Natural killer cell (primary cell): Measurements from ENCODE around the gene UBAC2. TPM values are rescaled to one million over a fixed set of nuclear protein-coding genes. Genes with fewer than 3 reads are reported as not detected.
"Not testable (repeated sequence)": the region's sequence is repeated elsewhere in the genome, so short reads cannot be mapped to it uniquely, and the experiment has no call there.

Experiments used
- ATAC-seq, 3 donors: fragments of 150-1000 bp in 2 of 3; fragments of 200-7000 bp in 1 of 3; cut with Tn5 transposase; 1 replicate in 1 of 3; 2 replicates in 2 of 3; pipeline ENCODE4 v1.10.0; 2021; ENCODE audit warnings: mild to moderate bottlenecking in 2 of 3, moderate library complexity in 2 of 3
- DNase-seq, 2 donors: peaks; one replicate each; pipeline versions ENCODE4 v3.0.0 to v3.0.0-alpha.2; 2013 to 2021; ENCODE audit warnings: mixed read lengths in 1 of 2
- H3K27ac ChIP-seq: one replicate; pipeline ENCODE4 v1.5.1; 2013; ENCODE audit warnings: mild to moderate bottlenecking, low read length
- H3K27me3 ChIP-seq: one replicate; pipeline ENCODE4 v1.6.1; 2013; ENCODE audit warnings: low read length; ENCODE audit not compliant: control insufficient read depth, insufficient read depth
- H3K36me3 ChIP-seq: one replicate; pipeline ENCODE4 v1.6.1; 2013; ENCODE audit warnings: low read length; ENCODE audit not compliant: control insufficient read depth, insufficient read depth
- H3K4me1 ChIP-seq: one replicate; pipeline ENCODE4 v1.6.1; 2013; ENCODE audit warnings: low read length; ENCODE audit not compliant: control insufficient read depth, insufficient read depth
- H3K4me3 ChIP-seq: one replicate; pipeline ENCODE4 v1.5.1; 2013; ENCODE audit warnings: low read length
- H3K9me3 ChIP-seq: one replicate; pipeline ENCODE4 v1.6.1; 2013; ENCODE audit warnings: low read length; ENCODE audit not compliant: control insufficient read depth, insufficient read depth
- H3K27ac Mint-ChIP-seq, 2 donors: one replicate each; pipeline ENCODE4 v1.8.0; 2022; ENCODE audit warnings: mild to moderate bottlenecking in 2 of 2, mixed read lengths in 2 of 2, moderate library complexity in 1 of 2
- H3K27me3 Mint-ChIP-seq, 2 donors: one replicate each; pipeline ENCODE4 v1.8.0; 2022; ENCODE audit warnings: low read depth in 2 of 2, mixed read lengths in 2 of 2
- H3K36me3 Mint-ChIP-seq: one replicate; pipeline ENCODE4 v1.8.0; 2022; ENCODE audit warnings: mixed read lengths
- H3K4me1 Mint-ChIP-seq, 2 donors: one replicate each; pipeline ENCODE4 v1.8.0; 2022; ENCODE audit warnings: mixed read lengths in 2 of 2
- H3K4me3 Mint-ChIP-seq: one replicate; pipeline ENCODE4 v1.8.0; 2022; ENCODE audit warnings: mild to moderate bottlenecking, moderate library complexity, mixed read lengths
- H3K9me3 Mint-ChIP-seq, 2 donors: one replicate each; pipeline ENCODE4 v1.8.0; 2022; ENCODE audit warnings: mixed read lengths in 2 of 2
- WGBS: methylation state at CpG from one replicate; pipeline ENCODE4 v1.1.7; 2013; ENCODE audit warnings: missing lambda C conversion rate; ENCODE audit not compliant: insufficient coverage; 5-methylcytosine and 5-hydroxymethylcytosine counted together
- intact Hi-C: fragments of 100-400 bp; cut with micrococcal nuclease; formaldehyde crosslinking; loops from one replicate; pipeline ENCODE4 v1.14.2; 2022
- total RNA-seq, 4 donors: library from RNA; stranded (reverse); fragments of 120-200 nt in 1 of 4; gene quantifications; one replicate each; pipeline versions ENCODE4 v1.2.3 to v1.2.4, GENCODE V29; 2013 to 2022
- TF ChIP-seq, protein P1 (sequence below): fragments of 200-600 bp; IDR thresholded peaks from one replicate; pipeline ENCODE4 v1.8.0; 2022; ENCODE audit warnings: antibody characterized with exemption

The UBAC2 gene
- total RNA-seq, 3 donors from 2014 or later (not counting 1 experiment from before 2014, with no cell fraction given): 50.6 to 59.1 (median 56.4) TPM

DNA sequence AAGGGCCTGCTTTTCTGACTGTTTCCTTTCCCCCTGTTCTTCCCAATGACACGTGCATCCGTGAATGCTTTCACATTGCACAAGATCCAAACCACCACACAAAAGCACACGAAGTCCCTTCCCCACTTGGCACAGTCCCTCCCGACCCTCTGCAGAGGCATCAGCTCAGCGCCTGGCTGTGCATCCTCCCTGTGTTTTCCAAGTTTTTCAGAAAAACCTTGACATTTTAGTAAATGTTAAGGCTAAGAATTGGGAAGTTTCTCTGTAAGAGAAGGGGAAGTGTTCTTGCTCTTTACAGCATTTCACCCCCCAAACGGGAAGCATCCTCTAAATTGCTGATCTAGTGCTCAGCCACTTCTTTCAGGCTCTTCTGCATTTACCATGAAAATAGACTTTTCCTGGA is 206.1 kb downstream of the UBAC2 start:
- 64% methylated on average over 6 of the region's 6 CpGs for WGBS
- H3K27ac Mint-ChIP-seq: no peak overlapping the region

DNA sequence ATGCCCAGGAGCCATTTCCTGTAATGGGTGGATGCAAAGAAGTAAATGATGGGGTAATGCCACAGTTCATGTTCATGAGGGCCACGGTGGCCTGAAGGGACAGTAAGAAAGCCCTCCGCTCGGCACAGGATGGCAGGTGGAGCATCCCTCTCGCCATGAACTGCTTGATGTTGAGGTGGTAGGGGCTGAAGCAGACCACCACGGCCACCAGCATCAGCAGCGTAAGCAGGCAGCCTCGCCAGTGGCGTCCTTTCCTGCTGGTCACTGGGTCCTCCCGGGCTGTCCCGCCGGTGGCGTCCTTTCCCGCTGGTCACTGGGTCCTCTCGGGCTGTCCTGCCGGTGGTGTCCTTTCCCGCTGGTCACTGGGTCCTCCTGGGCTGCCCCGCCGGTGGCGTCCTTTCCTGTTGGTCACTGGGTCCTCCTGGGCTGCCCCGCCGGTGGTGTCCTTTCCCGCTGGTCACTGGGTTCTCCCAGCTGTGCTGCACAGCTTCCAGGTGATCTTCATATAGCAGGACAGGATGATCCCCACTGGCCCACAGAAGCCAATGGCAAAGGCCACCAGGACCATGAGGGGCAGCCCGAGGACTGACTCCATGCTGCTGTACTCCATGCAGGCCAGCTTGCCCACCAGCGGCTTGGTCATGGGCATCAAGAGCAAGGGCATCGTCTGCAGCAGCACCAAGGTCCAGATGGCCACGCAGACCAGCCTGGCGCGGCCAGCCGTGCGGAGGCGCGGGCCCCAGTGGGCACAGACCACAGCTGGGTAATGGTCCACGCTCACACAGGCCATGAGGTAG is 207.4 kb downstream of the UBAC2 start:
- 92% methylated on average over 33 of the region's 33 CpGs for WGBS
- Histone ChIP-seq H3K36me3 (no peaks in the 10 kb centered on the region), H3K4me3 (no peak overlapping the region), H3K27ac (no peak overlapping the region), H3K4me1 (peaks cover 24% of the 10 kb centered on the region), H3K27me3 (no peaks in the 10 kb centered on the region), H3K9me3 (peaks cover 10% of the 10 kb centered on the region)
- H3K9me3 Mint-ChIP-seq: peaks cover 0 to 2% of the 10 kb centered on the region in 2 donors
- peaks cover 13 to 19% of the 10 kb centered on the region in 2 donors for H3K4me1 Mint-ChIP-seq
- TF ChIP-seq, protein P1, sequence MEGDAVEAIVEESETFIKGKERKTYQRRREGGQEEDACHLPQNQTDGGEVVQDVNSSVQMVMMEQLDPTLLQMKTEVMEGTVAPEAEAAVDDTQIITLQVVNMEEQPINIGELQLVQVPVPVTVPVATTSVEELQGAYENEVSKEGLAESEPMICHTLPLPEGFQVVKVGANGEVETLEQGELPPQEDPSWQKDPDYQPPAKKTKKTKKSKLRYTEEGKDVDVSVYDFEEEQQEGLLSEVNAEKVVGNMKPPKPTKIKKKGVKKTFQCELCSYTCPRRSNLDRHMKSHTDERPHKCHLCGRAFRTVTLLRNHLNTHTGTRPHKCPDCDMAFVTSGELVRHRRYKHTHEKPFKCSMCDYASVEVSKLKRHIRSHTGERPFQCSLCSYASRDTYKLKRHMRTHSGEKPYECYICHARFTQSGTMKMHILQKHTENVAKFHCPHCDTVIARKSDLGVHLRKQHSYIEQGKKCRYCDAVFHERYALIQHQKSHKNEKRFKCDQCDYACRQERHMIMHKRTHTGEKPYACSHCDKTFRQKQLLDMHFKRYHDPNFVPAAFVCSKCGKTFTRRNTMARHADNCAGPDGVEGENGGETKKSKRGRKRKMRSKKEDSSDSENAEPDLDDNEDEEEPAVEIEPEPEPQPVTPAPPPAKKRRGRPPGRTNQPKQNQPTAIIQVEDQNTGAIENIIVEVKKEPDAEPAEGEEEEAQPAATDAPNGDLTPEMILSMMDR: no peak
- intact Hi-C loops: no loop called here
- no peak overlapping the region for H3K27ac Mint-ChIP-seq
- no peaks in the 10 kb centered on the region for H3K36me3 Mint-ChIP-seq
- H3K27me3 Mint-ChIP-seq: peaks cover 23 to 25% of the 10 kb centered on the region in 2 donors
- ATAC-seq: no peak
- DNase-seq: no peak
- H3K4me3 Mint-ChIP-seq: no peak overlapping the region

More for the DNA sequence above, 206.1 kb downstream of the UBAC2 start:
- Mint-ChIP-seq H3K36me3 (no peaks in the 10 kb centered on the region), H3K4me1 (peaks cover 13 to 26% of the 10 kb centered on the region in 2 donors), H3K4me3 (no peak overlapping the region), H3K9me3 (no peaks in the 10 kb centered on the region), H3K27me3 (peaks cover 23 to 28% of the 10 kb centered on the region in 2 donors)
- no peak for ATAC-seq
- H3K4me1 ChIP-seq: peaks cover 20% of the 10 kb centered on the region
- H3K36me3 ChIP-seq: no peaks in the 10 kb centered on the region
- TF ChIP-seq, protein P1: no peak
- H3K27me3 ChIP-seq: no peaks in the 10 kb centered on the region
- H3K4me3 ChIP-seq: no peak overlapping the region
- intact Hi-C loops: no loop called here
- DNase-seq: no peak
- no peak overlapping the region for H3K27ac ChIP-seq
- peaks cover 5% of the 10 kb centered on the region for H3K9me3 ChIP-seq

DNA sequence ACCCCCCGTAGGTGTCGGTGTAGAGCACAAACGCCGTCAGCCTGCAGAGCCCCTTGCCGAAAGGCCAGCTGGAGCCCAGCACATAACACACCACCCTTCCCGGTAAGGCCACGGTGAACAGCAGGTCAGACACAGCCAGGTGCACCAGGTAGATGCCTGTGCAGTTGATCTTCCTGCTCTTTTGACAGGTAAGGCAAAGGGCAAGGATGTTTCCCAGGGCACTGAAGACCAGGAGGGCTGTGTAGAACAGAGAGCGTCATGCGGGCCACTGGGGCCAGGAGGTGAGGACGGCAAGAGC is 208.0 kb downstream of the UBAC2 start:
- ATAC-seq: no peak
- Histone ChIP-seq H3K36me3 (no peaks in the 10 kb centered on the region), H3K4me3 (no peak overlapping the region), H3K4me1 (peaks cover 23% of the 10 kb centered on the region), H3K27me3 (no peaks in the 10 kb centered on the region), H3K27ac (no peak overlapping the region), H3K9me3 (peaks cover 10% of the 10 kb centered on the region)
- Mint-ChIP-seq H3K27me3 (peaks cover 20 to 22% of the 10 kb centered on the region in 2 donors), H3K4me1 (peaks cover 9 to 15% of the 10 kb centered on the region in 2 donors), H3K4me3 (no peak overlapping the region), H3K36me3 (no peaks in the 10 kb centered on the region), H3K27ac (no peak overlapping the region), H3K9me3 (peaks cover 0 to 2% of the 10 kb centered on the region in 2 donors)
- intact Hi-C loops: no loop called here
- WGBS: 97% methylated on average over 10 of the region's 10 CpGs
- TF ChIP-seq, protein P1: no peak
- no peak for DNase-seq

DNA sequence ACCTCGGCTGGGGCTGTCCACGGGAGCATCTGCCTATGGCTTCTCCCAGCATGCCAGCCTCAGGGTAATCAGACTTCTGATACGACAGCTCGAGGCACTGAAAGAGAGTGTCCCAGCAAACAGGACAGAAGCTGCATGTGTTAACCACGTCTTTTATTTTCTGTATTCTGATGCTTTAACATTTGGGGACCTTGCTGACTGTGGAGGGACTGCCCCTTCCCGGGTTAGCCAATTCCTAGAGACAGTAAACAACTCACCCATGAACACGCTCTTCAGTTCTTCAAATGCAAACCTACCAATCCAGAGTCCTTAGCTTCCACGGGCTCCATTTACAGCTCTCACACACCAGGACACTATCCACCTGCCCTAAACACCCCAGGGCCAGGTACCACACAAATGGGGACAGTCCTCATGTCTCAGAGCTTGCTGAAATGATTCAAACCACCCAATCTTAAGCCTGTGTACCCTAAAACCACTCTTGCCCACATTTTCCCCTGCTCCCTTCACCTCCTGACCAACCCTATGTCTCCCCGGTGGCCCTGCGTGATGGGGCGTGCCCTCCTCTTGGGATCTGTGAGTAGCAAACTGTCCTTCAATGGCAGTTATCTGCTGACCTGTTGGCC is 208.9 kb downstream of the UBAC2 start:
- H3K4me1 Mint-ChIP-seq: not testable (repeated sequence)

DNA sequence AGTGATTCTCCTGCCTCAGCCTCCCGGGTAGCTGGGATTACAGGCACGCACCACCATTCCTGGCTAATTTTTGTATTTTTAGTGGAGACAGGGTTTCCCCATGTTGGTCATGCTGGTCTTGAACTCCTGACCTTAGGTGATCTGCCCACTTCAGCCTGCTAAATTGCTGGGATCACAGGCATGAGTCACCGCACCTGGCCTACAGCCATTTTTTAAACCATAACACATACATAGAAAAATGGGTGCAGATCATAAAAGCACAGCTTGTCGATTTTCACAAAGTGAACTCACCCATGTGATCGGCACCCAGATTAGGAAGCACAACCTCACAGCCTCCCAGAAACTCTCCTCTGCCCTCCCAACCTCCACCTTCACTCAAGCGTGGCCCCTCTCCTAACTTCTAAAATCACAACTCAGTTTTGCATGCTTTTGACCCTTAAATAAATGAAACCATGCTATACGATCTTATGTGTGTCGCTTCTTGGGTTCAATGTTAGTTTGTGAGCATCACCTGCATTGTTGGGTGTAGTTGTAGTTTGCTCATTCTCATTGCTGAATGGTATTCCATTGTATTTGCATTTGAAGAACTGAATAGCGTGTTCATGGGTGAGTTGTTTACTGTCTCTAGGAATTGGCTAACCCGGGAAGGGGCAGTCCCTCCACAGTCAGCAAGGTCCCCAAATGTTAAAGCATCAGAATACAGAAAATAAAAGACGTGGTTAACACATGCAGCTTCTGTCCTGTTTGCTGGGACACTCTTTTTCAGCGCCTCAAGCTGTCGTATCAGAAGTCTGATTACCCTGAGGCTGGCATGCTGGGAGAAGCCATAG is 210.2 kb downstream of the UBAC2 start:
- H3K27me3 ChIP-seq, H3K9me3 Mint-ChIP-seq, intact Hi-C loops, H3K27ac Mint-ChIP-seq, H3K4me3 Mint-ChIP-seq, H3K4me1 Mint-ChIP-seq, ATAC-seq, H3K36me3 ChIP-seq, H3K27ac ChIP-seq, H3K27me3 Mint-ChIP-seq, H3K4me3 ChIP-seq, DNase-seq, H3K36me3 Mint-ChIP-seq: not testable (repeated sequence)
- peaks cover 25% of the 10 kb centered on the region for H3K4me1 ChIP-seq
- peaks cover 10% of the 10 kb centered on the region for H3K9me3 ChIP-seq
- 85% methylated on average over 12 of the region's 13 CpGs for WGBS

More for the DNA sequence above, 208.9 kb downstream of the UBAC2 start:
- H3K36me3 Mint-ChIP-seq, H3K27ac ChIP-seq, H3K27ac Mint-ChIP-seq, DNase-seq, H3K4me3 ChIP-seq, H3K4me3 Mint-ChIP-seq, H3K36me3 ChIP-seq, intact Hi-C loops, H3K9me3 Mint-ChIP-seq, H3K27me3 ChIP-seq, ATAC-seq: not testable (repeated sequence)
- Histone ChIP-seq H3K9me3 (peaks cover 10% of the 10 kb centered on the region), H3K4me1 (peaks cover 19% of the 10 kb centered on the region)
- 79% methylated on average over 11 of the region's 11 CpGs for WGBS
- H3K27me3 Mint-ChIP-seq: peaks cover 14 to 15% of the 10 kb centered on the region in 2 donors
